Endothelial cell of umbilical vein (primary cell): ENCODE data around the gene MACO1.

Experiments
- CTCF ChIP-seq, 2 donors: IDR thresholded peaks; 1 replicate in 1 of 2; 2 replicates in 1 of 2; pipeline ENCODE4 v1.5.1; 2011; ENCODE audit warnings: low read length in 2 of 2, mild to moderate bottlenecking in 2 of 2, moderate library complexity in 2 of 2, control low read depth in 1 of 2, inconsistent platforms in 1 of 2, low read depth in 1 of 2; ENCODE audit not compliant: insufficient read depth in 1 of 2; ENCODE audit errors: extremely low read depth in 1 of 2
- EZH2 ChIP-seq: IDR thresholded peaks from 2 replicates; pipeline ENCODE4 v1.6.1; 2012; ENCODE audit warnings: borderline replicate concordance, low read depth, mild to moderate bottlenecking, moderate library complexity, low read length, inconsistent platforms; ENCODE audit not compliant: severe bottlenecking
- FOS ChIP-seq: IDR thresholded peaks from 2 replicates; pipeline ENCODE4 v1.6.1; 2011; ENCODE audit warnings: mild to moderate bottlenecking, low read length, moderate library complexity, borderline replicate concordance; ENCODE audit not compliant: insufficient read depth
- GATA2 ChIP-seq: IDR thresholded peaks from 2 replicates; pipeline ENCODE4 v1.7.0; 2011; ENCODE audit warnings: low read depth, mild to moderate bottlenecking, moderate library complexity, mixed read lengths, low read length; ENCODE audit not compliant: insufficient read length, insufficient read depth
- JUN ChIP-seq: IDR thresholded peaks from 2 replicates; pipeline ENCODE4 v1.6.1; 2011; ENCODE audit warnings: borderline replicate concordance, low read depth; ENCODE audit not compliant: insufficient read length, insufficient read depth
- MAX ChIP-seq: IDR thresholded peaks from 2 replicates; pipeline ENCODE4 v1.6.1; 2011; ENCODE audit not compliant: insufficient read depth, insufficient read length
- MYC ChIP-seq: IDR thresholded peaks from one replicate; pipeline ENCODE4 v1.6.1; 2011; ENCODE audit warnings: mild to moderate bottlenecking, low read depth, low read length
- POLR2A ChIP-seq: IDR thresholded peaks from 2 replicates; pipeline ENCODE4 v1.6.1; 2012; ENCODE audit warnings: low read depth, mild to moderate bottlenecking, control low read depth, low read length
- POLR2AphosphoS5 ChIP-seq: IDR thresholded peaks from 2 replicates; pipeline ENCODE4 v1.6.1; 2012; ENCODE audit warnings: low read depth, mild to moderate bottlenecking, control low read depth, low read length, moderate library complexity; ENCODE audit not compliant: insufficient read depth

- no peak for TF ChIP-seq CTCF (IDR thresholded peaks at IDR 0.05; ENCODE audit: extremely low read depth in 1 of 2, insufficient read depth in 1 of 2, low read depth in 1 of 2, low read length in 2 of 2)
- no peak for TF ChIP-seq EZH2
- TF ChIP-seq POLR2AphosphoS5: no peak
- no peak for TF ChIP-seq POLR2A
- no peak for TF ChIP-seq MYC
- no peak for TF ChIP-seq MAX
- TF ChIP-seq FOS: no peak
- no peak for TF ChIP-seq JUN
- no peak for TF ChIP-seq GATA2
These were observed 94.6 kb downstream of the MACO1 start for GRCh38 chr1:25525361-25525688.
